Measurements from ENCODE around the gene EBF3.
"Not testable (repeated sequence)": the region's sequence is repeated elsewhere in the genome, so short reads cannot be mapped to it uniquely, and the experiment has no call there.

The EBF3 gene

GRCh38 chr10:129927351-129928120 is 36.5 kb downstream of the EBF3 start:
- no peak for DNase-seq

GRCh38 chr10:129926066-129927055 is 37.7 kb downstream of the EBF3 start:
- DNase-seq: no peak

- DNase-seq: no peak
Measured at GRCh38 chr10:129924375-129925085, 39.5 kb downstream of the EBF3 start.

GRCh38 chr10:129922598-129923123 is 41.4 kb downstream of the EBF3 start:
- DNase-seq: no peak

GRCh38 chr10:129921801-129922597 is 42.1 kb downstream of the EBF3 start:
- no peak for DNase-seq

GRCh38 chr10:129921065-129921670 is 42.9 kb downstream of the EBF3 start:
- DNase-seq: no peak

GRCh38 chr10:129920187-129920586 is 43.9 kb downstream of the EBF3 start:
- DNase-seq: not testable (repeated sequence)

GRCh38 chr10:129919358-129919757 is 44.7 kb downstream of the EBF3 start:
- no peak for DNase-seq

- DNase-seq: no peak
Measured at GRCh38 chr10:129918836-129919235, 45.2 kb downstream of the EBF3 start.

- no peak for DNase-seq
Measured at GRCh38 chr10:129918401-129918800, 45.7 kb downstream of the EBF3 start.

- DNase-seq: no peak
Measured at GRCh38 chr10:129917936-129918335, 46.1 kb downstream of the EBF3 start.

GRCh38 chr10:129916506-129916995 is 47.5 kb downstream of the EBF3 start:
- DNase-seq: no peak

GRCh38 chr10:129915526-129916378 is 48.3 kb downstream of the EBF3 start:
- no peak for DNase-seq

- DNase-seq: no peak
Measured at GRCh38 chr10:129914960-129915359, 49.1 kb downstream of the EBF3 start.

- DNase-seq: no peak
Measured at GRCh38 chr10:129914153-129914855, 49.8 kb downstream of the EBF3 start.

GRCh38 chr10:129912986-129913695 is 50.9 kb downstream of the EBF3 start:
- no peak for DNase-seq

- no peak for DNase-seq
Measured at GRCh38 chr10:129912166-129912917, 51.7 kb downstream of the EBF3 start.

Measured in activated CD4-positive, alpha-beta T cell treated with anti-CD3 and anti-CD28 coated beads, Interleukin-2, amount 50 U/mL, for 48 hours (primary cell).